ACC112 (cell line): ENCODE measurements around the gene KRTAP19-2.

Experiments used
- H2AFZ ChIP-seq: fragments of 200-600 bp; sonication (generic); one replicate; pipeline ENCODE4 v1.6.0; 2017; ENCODE audit warnings: antibody characterized with exemption, low read length; ENCODE audit not compliant: unreplicated experiment
- H3K27ac ChIP-seq: fragments of 200-600 bp; sonication (generic); 2 replicates; pipeline ENCODE4 v1.5.1; 2014; ENCODE audit warnings: low read depth, mild to moderate bottlenecking, antibody characterized with exemption, low read length, moderate library complexity
- H3K27me3 ChIP-seq: fragments of 200-600 bp; sonication (generic); 2 replicates; pipeline ENCODE4 v1.6.1; 2014; ENCODE audit warnings: mild to moderate bottlenecking, antibody characterized with exemption, low read length, moderate library complexity, mixed read lengths; ENCODE audit not compliant: insufficient read depth
- H3K36me3 ChIP-seq: fragments of 200-600 bp; sonication (generic); 2 replicates; pipeline ENCODE4 v1.6.1; 2016; ENCODE audit warnings: mild to moderate bottlenecking, antibody characterized with exemption, low read length, moderate library complexity, mixed read lengths; ENCODE audit not compliant: insufficient read depth
- H3K4me1 ChIP-seq: fragments of 200-600 bp; sonication (generic); one replicate; pipeline ENCODE4 v1.6.1; 2016; ENCODE audit warnings: low read length, mixed read lengths; ENCODE audit not compliant: insufficient read depth, unreplicated experiment, control insufficient read depth
- H3K4me3 ChIP-seq: fragments of 200-600 bp; sonication (generic); 2 replicates; pipeline ENCODE4 v1.5.1; 2014; ENCODE audit warnings: mild to moderate bottlenecking, low read depth, low read length
- H3K79me2 ChIP-seq: fragments of 200-600 bp; sonication (generic); one replicate; pipeline ENCODE4 v1.6.0; 2016; ENCODE audit warnings: low read length; ENCODE audit not compliant: control insufficient read depth, unreplicated experiment, insufficient read depth

Gene KRTAP19-2

DNA sequence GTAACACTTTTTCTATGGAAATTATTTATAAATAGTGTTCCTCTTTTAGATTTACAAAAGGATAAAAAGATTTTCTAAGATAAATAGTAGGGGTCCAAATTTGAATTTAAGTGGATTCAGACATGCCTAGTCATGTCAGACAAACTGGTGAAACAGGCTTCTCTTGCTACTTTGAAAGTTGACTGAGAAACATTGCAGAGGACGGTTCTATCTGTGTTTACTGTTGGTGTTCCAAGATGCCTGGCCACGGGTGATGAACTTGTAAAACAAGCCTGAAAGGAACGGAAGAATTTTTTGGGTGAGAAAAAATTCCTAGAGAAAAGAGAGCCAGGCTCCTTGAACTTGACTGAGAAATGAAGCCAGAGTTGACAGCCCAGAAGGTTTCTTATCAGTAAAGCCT is 9.2 kb downstream of the KRTAP19-2 start:
- Histone ChIP-seq H3K4me1 (no peaks in the 10 kb centered on the region), H3K27ac (no peak overlapping the region), H3K27me3 (no peaks in the 10 kb centered on the region), H3K79me2 (no peaks in the 10 kb centered on the region), H3K4me3 (no peak overlapping the region), H3K36me3 (no peaks in the 10 kb centered on the region), H2AFZ (no peak overlapping the region)

DNA sequence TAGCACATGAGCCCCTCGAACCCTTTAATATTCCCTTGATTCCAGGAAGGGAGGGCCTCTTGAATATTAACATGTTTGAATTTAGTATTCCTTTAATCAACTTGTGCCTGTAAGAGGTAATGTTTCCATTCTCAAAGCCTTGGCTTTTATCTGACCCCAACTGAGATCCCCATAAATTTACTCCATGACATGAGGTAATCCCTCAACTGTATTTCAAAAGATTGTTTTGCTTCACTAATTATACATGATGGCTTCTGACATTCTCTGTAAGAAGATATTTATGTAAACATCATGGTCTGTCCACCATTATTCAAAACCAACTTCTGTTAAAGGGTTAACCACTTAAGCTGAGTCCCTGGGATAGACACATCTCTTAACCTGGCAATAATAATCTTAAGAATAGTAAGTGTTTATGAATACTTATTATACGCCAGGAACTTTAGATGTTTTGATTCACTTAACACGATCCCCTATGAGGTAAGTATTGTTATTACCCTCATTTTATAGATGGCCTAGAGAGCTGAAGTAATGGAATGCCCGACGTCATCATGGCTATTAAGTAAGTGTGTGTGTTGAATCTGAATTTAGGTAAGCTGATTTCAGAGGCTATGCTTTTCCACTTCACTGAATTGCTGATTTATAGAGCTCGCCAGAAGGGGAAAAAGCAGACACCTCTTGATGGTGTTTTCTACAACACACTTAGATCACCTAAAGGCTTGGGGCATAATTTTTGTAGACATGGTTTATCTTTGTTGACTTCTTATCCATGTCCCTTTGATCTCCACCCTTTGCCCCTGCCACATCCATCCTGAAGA is 18.1 kb downstream of the KRTAP19-2 start:
- H3K36me3 ChIP-seq: no peaks in the 10 kb centered on the region
- H3K79me2 ChIP-seq: no peaks in the 10 kb centered on the region
- H3K27ac ChIP-seq: no peak overlapping the region
- H3K27me3 ChIP-seq: no peaks in the 10 kb centered on the region
- H2AFZ ChIP-seq: no peak overlapping the region
- H3K4me3 ChIP-seq: no peak overlapping the region
- H3K4me1 ChIP-seq: no peaks in the 10 kb centered on the region

DNA sequence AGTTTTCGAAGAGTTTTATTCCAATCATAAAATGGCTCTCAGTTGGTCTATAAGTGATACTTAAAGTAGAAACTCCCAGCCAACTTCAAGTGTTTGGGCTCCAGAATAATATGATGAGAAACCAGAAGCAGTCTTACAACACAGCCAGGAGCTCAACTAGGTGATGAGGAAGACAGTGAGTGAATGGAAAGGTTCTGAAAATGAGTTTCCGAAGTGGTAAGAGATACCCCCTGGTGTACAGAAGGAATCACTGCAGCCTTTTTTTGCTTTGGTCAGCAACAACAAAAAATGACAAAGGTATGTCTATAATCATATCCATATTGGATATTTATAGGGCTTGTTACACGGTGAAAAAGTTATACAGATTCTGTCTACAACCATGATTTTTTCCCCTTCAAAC is 23.5 kb downstream of the KRTAP19-2 start:
- no peak overlapping the region for H2AFZ ChIP-seq
- H3K79me2 ChIP-seq: no peaks in the 10 kb centered on the region
- H3K27ac ChIP-seq: no peak overlapping the region
- no peaks in the 10 kb centered on the region for H3K27me3 ChIP-seq
- H3K4me1 ChIP-seq: no peaks in the 10 kb centered on the region
- H3K4me3 ChIP-seq: no peak overlapping the region
- H3K36me3 ChIP-seq: no peaks in the 10 kb centered on the region

DNA sequence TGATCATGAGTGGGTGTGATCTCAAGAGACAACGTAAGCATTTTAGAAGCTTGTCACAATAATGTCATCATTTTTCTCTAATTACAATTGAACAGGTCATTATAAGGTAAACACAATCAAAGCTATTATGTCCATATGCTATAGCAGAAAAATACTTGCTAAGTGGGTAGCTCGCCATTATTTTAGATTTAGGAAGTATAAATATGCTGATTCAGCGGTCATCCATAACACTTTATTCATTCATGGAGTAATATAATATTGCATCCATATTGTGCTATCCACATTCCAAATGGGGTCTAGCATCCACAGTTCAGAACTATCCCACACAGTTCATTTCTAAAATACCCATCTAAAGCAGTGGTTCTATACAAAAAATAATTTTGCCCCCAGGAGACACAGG is 38.7 kb downstream of the KRTAP19-2 start:
- H2AFZ ChIP-seq: no peak overlapping the region
- no peak overlapping the region for H3K27ac ChIP-seq
- no peaks in the 10 kb centered on the region for H3K36me3 ChIP-seq
- no peaks in the 10 kb centered on the region for H3K79me2 ChIP-seq
- no peaks in the 10 kb centered on the region for H3K4me1 ChIP-seq
- no peaks in the 10 kb centered on the region for H3K27me3 ChIP-seq
- no peak overlapping the region for H3K4me3 ChIP-seq

DNA sequence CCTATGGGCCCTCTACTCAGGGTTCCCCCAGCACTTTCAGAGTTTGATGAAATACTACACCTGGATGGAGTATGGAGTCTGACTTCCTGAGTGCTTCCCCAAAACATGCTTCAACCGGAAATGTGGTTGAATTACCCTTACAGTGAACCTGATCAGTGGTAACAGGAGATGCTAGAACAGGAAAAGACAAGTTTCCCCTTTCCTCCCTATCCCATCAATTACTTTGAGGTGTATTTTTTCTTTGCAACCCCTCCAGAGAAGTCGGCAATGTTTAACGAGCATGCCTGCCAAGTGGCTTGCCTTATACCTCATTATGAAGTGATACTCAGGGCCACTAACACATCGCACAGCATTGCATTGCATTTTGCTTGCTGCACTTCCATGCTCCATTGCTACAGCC is 40.2 kb downstream of the KRTAP19-2 start:
- H3K36me3 ChIP-seq: no peaks in the 10 kb centered on the region
- H2AFZ ChIP-seq: no peak overlapping the region
- no peak overlapping the region for H3K4me3 ChIP-seq
- no peaks in the 10 kb centered on the region for H3K79me2 ChIP-seq
- no peak overlapping the region for H3K27ac ChIP-seq
- H3K4me1 ChIP-seq: no peaks in the 10 kb centered on the region
- no peaks in the 10 kb centered on the region for H3K27me3 ChIP-seq

DNA sequence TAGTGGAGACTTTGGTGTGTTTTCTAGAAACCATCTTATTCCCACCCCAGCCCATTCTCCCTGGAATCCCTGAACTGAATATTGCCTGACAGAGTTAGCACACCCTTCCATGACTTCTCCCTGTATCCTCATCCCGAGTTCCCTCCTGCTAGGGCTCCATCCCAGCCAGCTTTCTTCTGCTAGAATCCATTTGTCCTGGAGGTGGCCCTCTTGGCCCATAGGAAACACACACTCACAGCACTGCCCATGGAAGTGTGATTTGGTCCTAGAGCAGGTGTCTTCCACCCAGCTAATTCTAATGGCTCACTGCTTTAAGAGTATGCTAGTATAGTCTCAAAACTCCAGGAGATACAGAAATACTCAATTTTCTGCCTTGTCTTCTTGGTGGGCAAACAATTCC is 43.0 kb downstream of the KRTAP19-2 start:
- Histone ChIP-seq H3K4me3 (no peak overlapping the region), H3K79me2 (no peaks in the 10 kb centered on the region), H3K27me3 (no peaks in the 10 kb centered on the region), H3K36me3 (no peaks in the 10 kb centered on the region), H2AFZ (no peak overlapping the region), H3K27ac (no peak overlapping the region), H3K4me1 (no peaks in the 10 kb centered on the region)

DNA sequence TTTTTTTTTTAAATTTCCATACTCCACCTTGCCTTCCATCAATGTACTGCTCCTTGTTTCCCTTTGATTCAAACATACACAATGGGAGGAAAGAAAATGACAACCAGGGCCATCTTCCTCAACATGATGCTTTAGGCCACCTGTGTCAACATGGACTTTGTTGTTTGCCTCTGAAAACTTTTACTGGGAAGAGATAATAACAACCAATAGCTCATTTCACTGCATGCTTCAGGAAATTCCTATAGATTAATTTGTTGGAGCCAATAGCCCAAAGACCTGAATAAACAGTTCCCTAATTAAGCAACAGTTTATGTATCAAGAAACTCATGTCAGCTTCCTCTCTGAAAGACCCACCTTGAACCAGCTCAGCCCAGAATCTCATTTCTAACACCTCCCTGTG is 44.0 kb downstream of the KRTAP19-2 start:
- no peak overlapping the region for H3K27ac ChIP-seq
- no peaks in the 10 kb centered on the region for H3K27me3 ChIP-seq

DNA sequence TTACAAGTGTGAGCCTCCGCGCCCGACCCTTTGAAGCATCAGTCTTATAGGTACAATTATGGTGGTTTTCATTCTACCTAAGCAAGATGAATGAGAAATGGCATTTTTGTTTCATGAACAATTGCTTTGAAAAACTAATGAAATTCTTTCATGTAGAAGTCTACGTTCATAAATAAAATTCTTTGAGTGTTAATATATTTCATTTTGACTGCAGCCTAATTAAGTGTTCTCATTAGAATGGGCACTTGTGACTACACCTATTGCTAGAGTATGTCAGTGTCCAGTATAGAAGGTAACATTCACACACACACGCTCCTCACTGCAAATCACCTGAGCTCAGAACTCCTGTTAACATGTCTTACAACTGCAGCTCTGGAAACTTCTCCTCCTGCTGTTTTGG is 47.3 kb downstream of the KRTAP19-2 start, which contains the start of gene KRTAP15-1:
KRTAP15-1 (plus strand) TSS at position 301 of the 400 bp plus-strand sequence; CDS start at position 354, 53 bp downstream.
- Histone ChIP-seq H3K4me1 (no peaks in the 10 kb centered on the region), H2AFZ (no peak within 1 kb of the TSS), H3K27ac (no peak within 1 kb of the TSS), H3K27me3 (no peaks in the 10 kb centered on the region), H3K4me3 (no peak within 1 kb of the TSS), H3K36me3 (no peaks in the 10 kb centered on the region), H3K79me2 (no peaks in the 10 kb centered on the region)

More for the DNA sequence above, 44.0 kb downstream of the KRTAP19-2 start:
- no peaks in the 10 kb centered on the region for H3K36me3 ChIP-seq
- no peaks in the 10 kb centered on the region for H3K79me2 ChIP-seq
- H3K4me1 ChIP-seq: no peaks in the 10 kb centered on the region
- no peak overlapping the region for H3K4me3 ChIP-seq
- no peak overlapping the region for H2AFZ ChIP-seq
